H7 (cell line): ENCODE results near the gene WNT4. TPM values are rescaled to one million over a fixed set of nuclear protein-coding genes. Genes with fewer than 3 reads are reported as not detected.
"Not testable (repeated sequence)": the region's sequence is repeated elsewhere in the genome, so short reads cannot be mapped to it uniquely, and the experiment has no call there.

Experiments
- DNase-seq: peaks from one replicate; pipeline ENCODE4 v3.0.0; 2012
- H3K27me3 ChIP-seq: 2 replicates; pipeline ENCODE4 v1.6.0; 2011; ENCODE audit warnings: mild to moderate bottlenecking, low read length; ENCODE audit not compliant: control insufficient read depth, insufficient read depth
- H3K36me3 ChIP-seq: replicated peaks from 2 replicates; pipeline ENCODE4 v1.5.1; 2011; ENCODE audit warnings: low read length; ENCODE audit not compliant: control insufficient read depth, insufficient read depth
- H3K4me3 ChIP-seq: 2 replicates; pipeline ENCODE4 v1.5.1; 2011; ENCODE audit warnings: low read depth, mild to moderate bottlenecking, control low read depth, low read length, moderate library complexity; ENCODE audit not compliant: insufficient read depth
- total RNA-seq: library from RNA; depleted of rRNA; stranded (reverse); fragments of >200 nt; shearing (Covaris generic); gene quantifications from 2 replicates; pipeline ENCODE4 v1.2.3, GENCODE V29; 2014

Gene WNT4
- total RNA-seq, 1 experiment from 2014 or later, result 0.94 TPM

GRCh38 chr1:22098752-22099151 is 44.1 kb downstream of the WNT4 start:
- Histone ChIP-seq H3K4me3 (no peak overlapping the region), H3K36me3 (peaks cover 3% of the 10 kb centered on the region), H3K27me3 (no peaks in the 10 kb centered on the region)
- no peak for DNase-seq

- peaks cover 3% of the 10 kb centered on the region for H3K36me3 ChIP-seq
- no peaks in the 10 kb centered on the region for H3K27me3 ChIP-seq
- no peak overlapping the region for H3K4me3 ChIP-seq
- DNase-seq, result no peak
Observed at GRCh38 chr1:22096463-22096862, 46.4 kb downstream of the WNT4 start.

GRCh38 chr1:22096036-22096435 is 46.9 kb downstream of the WNT4 start:
- no peaks in the 10 kb centered on the region for H3K27me3 ChIP-seq
- DNase-seq, result no peak
- H3K36me3 ChIP-seq, result peaks cover 3% of the 10 kb centered on the region
- H3K4me3 ChIP-seq, result no peak overlapping the region

- Histone ChIP-seq H3K4me3 (no peak overlapping the region), H3K36me3 (peaks cover 3% of the 10 kb centered on the region), H3K27me3 (no peaks in the 10 kb centered on the region)
- DNase-seq, result no peak
Observed at GRCh38 chr1:22093513-22093912, 49.4 kb downstream of the WNT4 start.

- not testable (repeated sequence) for H3K4me3 ChIP-seq, H3K27me3 ChIP-seq, H3K36me3 ChIP-seq
- peak; percentile 62 for DNase-seq
Observed at GRCh38 chr1:22092026-22092768, 50.7 kb downstream of the WNT4 start.

GRCh38 chr1:22090867-22091266 is 52.0 kb downstream of the WNT4 start:
- Histone ChIP-seq H3K36me3 (peaks cover 1% of the 10 kb centered on the region; the same call in 1 of the 2 replicates), H3K4me3 (no peak overlapping the region), H3K27me3 (no peaks in the 10 kb centered on the region)
- no peak for DNase-seq

GRCh38 chr1:22089787-22090186 is 53.1 kb downstream of the WNT4 start:
- Histone ChIP-seq H3K4me3 (no peak overlapping the region), H3K36me3 (peaks cover 1% of the 10 kb centered on the region; the same call in 1 of the 2 replicates)
- DNase-seq, result peak; percentile 60

GRCh38 chr1:22089134-22089571 is 53.7 kb downstream of the WNT4 start:
- no peaks in the 10 kb centered on the region for H3K27me3 ChIP-seq
- no peak overlapping the region for H3K4me3 ChIP-seq
- DNase-seq, result no peak
- peaks cover 1% of the 10 kb centered on the region; the same call in 1 of the 2 replicates for H3K36me3 ChIP-seq

More at GRCh38 chr1:22089787-22090186, 53.1 kb downstream of the WNT4 start:
- no peaks in the 10 kb centered on the region for H3K27me3 ChIP-seq

- no peaks in the 10 kb centered on the region for H3K27me3 ChIP-seq
- no peak overlapping the region for H3K4me3 ChIP-seq
- H3K36me3 ChIP-seq, result peaks cover 1% of the 10 kb centered on the region; the same call in 1 of the 2 replicates
- no peak for DNase-seq
Observed at GRCh38 chr1:22088331-22088730, 54.6 kb downstream of the WNT4 start.

- no peak for DNase-seq
- no peaks in the 10 kb centered on the region for H3K27me3 ChIP-seq
- peaks cover 3% of the 10 kb centered on the region; the same call in 1 of the 2 replicates for H3K36me3 ChIP-seq
- no peak overlapping the region for H3K4me3 ChIP-seq
Observed at GRCh38 chr1:22080191-22080590, 62.7 kb downstream of the WNT4 start.

- Histone ChIP-seq H3K36me3 (peaks cover 3% of the 10 kb centered on the region; the same call in 1 of the 2 replicates), H3K4me3 (no peak overlapping the region), H3K27me3 (no peaks in the 10 kb centered on the region)
- DNase-seq, result no peak
Observed at GRCh38 chr1:22078133-22078532, 64.8 kb downstream of the WNT4 start.

- Histone ChIP-seq H3K4me3 (no peak overlapping the region), H3K36me3 (peaks cover 3% of the 10 kb centered on the region; the same call in 1 of the 2 replicates), H3K27me3 (no peaks in the 10 kb centered on the region)
- no peak for DNase-seq
Observed at GRCh38 chr1:22077728-22078127, 65.2 kb downstream of the WNT4 start.

GRCh38 chr1:22076346-22076745 is 66.6 kb downstream of the WNT4 start:
- no peak for DNase-seq
- Histone ChIP-seq H3K36me3 (peaks cover 1% of the 10 kb centered on the region; the same call in 1 of the 2 replicates), H3K27me3 (no peaks in the 10 kb centered on the region), H3K4me3 (no peak overlapping the region)

- H3K4me3 ChIP-seq, result no peak overlapping the region
- no peak for DNase-seq
- H3K27me3 ChIP-seq, result no peaks in the 10 kb centered on the region
- H3K36me3 ChIP-seq, result 0 out of 2 replicates have a peak, but pooled peaks cover 1% of the 10 kb centered on the region
Observed at GRCh38 chr1:22075718-22076117, 67.2 kb downstream of the WNT4 start.

- Histone ChIP-seq H3K36me3 (no peaks in the 10 kb centered on the region), H3K4me3 (no peak overlapping the region)
- no peak for DNase-seq
Observed at GRCh38 chr1:22074803-22075202, 68.1 kb downstream of the WNT4 start.

More at GRCh38 chr1:22074803-22075202, 68.1 kb downstream of the WNT4 start:
- H3K27me3 ChIP-seq, result no peaks in the 10 kb centered on the region
